CD4-positive, alpha-beta memory T cell (primary cell): Measurements from ENCODE around the gene TAF8. TPM values are rescaled to one million over a fixed set of nuclear protein-coding genes. Genes with fewer than 3 reads are reported as not detected.

Experiments used
- CTCF ChIA-PET: fragments of 350-600 bp; sonication (Branson Sonifier 250); formaldehyde crosslinking; loops from one replicate; lab custom pipeline; 2021; ENCODE audit warnings: inconsistent platforms; ENCODE audit not compliant: partially characterized antibody; lab: Charles Lee
- POLR2A ChIA-PET: fragments of 350-600 bp; sonication (Branson Sonifier 250); formaldehyde crosslinking; loops from one replicate; lab custom pipeline; 2021; ENCODE audit not compliant: partially characterized antibody; lab: Charles Lee
- DNase-seq, 5 donors: peaks; one replicate each; pipeline versions ENCODE4 v3.0.0 to v3.0.0-alpha.2; 2020 to 2022; ENCODE audit warnings: mixed read lengths in 1 of 5
- H3K27ac ChIP-seq: one replicate; pipeline ENCODE4 v1.7.0; 2013; ENCODE audit warnings: low read depth, low read length
- H3K27me3 ChIP-seq: 2 replicates; pipeline ENCODE4 v1.7.0; 2013; ENCODE audit warnings: mild to moderate bottlenecking, low read length, moderate library complexity; ENCODE audit not compliant: insufficient read depth
- H3K36me3 ChIP-seq: 2 replicates; pipeline ENCODE4 v1.7.0; 2013; ENCODE audit warnings: mild to moderate bottlenecking, low read length, moderate library complexity; ENCODE audit not compliant: insufficient read depth
- H3K4me1 ChIP-seq: 2 replicates; pipeline ENCODE4 v1.7.0; 2013; ENCODE audit warnings: mild to moderate bottlenecking, low read length, moderate library complexity; ENCODE audit not compliant: insufficient read depth
- H3K4me3 ChIP-seq, 2 donors: one replicate each; pipeline ENCODE4 v1.7.0; 2013; ENCODE audit warnings: low read length in 2 of 2, mild to moderate bottlenecking in 1 of 2
- H3K9me3 ChIP-seq, 2 donors: one replicate each; pipeline ENCODE4 v1.7.0; 2013; ENCODE audit warnings: low read length in 2 of 2, control low read depth in 1 of 2; ENCODE audit not compliant: control insufficient read depth in 1 of 2
- H3K27ac Mint-ChIP-seq, 7 donors: one replicate each; pipeline ENCODE4 v1.8.0; 2020 to 2021; ENCODE audit warnings: mixed read lengths in 7 of 7, mild to moderate bottlenecking in 6 of 7, inconsistent platforms in 3 of 7, moderate library complexity in 3 of 7
- H3K27me3 Mint-ChIP-seq, 2 donors: one replicate each; pipeline ENCODE4 v1.8.0; 2020 to 2021; ENCODE audit warnings: mixed read lengths in 2 of 2
- H3K36me3 Mint-ChIP-seq, 2 donors: one replicate each; pipeline ENCODE4 v1.8.0; 2020 to 2021; ENCODE audit warnings: mixed read lengths in 2 of 2, inconsistent platforms in 1 of 2, mild to moderate bottlenecking in 1 of 2
- H3K4me1 Mint-ChIP-seq, 4 donors: one replicate each; pipeline ENCODE4 v1.8.0; 2020 to 2021; ENCODE audit warnings: mixed read lengths in 4 of 4, mild to moderate bottlenecking in 1 of 4
- H3K4me3 Mint-ChIP-seq, 8 donors: one replicate each; pipeline ENCODE4 v1.8.0; 2020 to 2021; ENCODE audit warnings: mixed read lengths in 8 of 8, mild to moderate bottlenecking in 7 of 8, moderate library complexity in 6 of 8, inconsistent platforms in 3 of 8
- H3K9me3 Mint-ChIP-seq, 8 donors: one replicate each; pipeline ENCODE4 v1.8.0; 2020 to 2021; ENCODE audit warnings: mixed read lengths in 8 of 8, mild to moderate bottlenecking in 5 of 8, inconsistent platforms in 3 of 8, moderate library complexity in 1 of 8
- intact Hi-C: fragments of 100-400 bp; cut with micrococcal nuclease; formaldehyde crosslinking; loops from one replicate; pipeline ENCODE4 v1.15.1; 2023
- polyA plus RNA-seq, 2 donors: library from polyadenylated mRNA; unstranded; fragments of 300-500 nt; fragmentation: Illumina TruSeq; gene quantifications; one replicate each; pipeline ENCODE4 v1.2.3, GENCODE V29; 2021
- total RNA-seq, 2 experiments: library from RNA; stranded (reverse); gene quantifications; one replicate each; pipeline ENCODE4 v1.2.3, GENCODE V29; 2021

Gene TAF8
- total and polyA plus RNA-seq, 4 experiments from 2014 or later: 10.3 to 40.9 (median 29.2) TPM

- Histone ChIP-seq H3K36me3 (peaks cover 5% of the 10 kb centered on the region), H3K27me3 (no peaks in the 10 kb centered on the region), H3K4me1 (peaks cover 76% of the 10 kb centered on the region), H3K4me3 (peak overlapping the region in 1 of 2 donors; percentile 49), H3K9me3 (no peaks in the 10 kb centered on the region), H3K27ac (peak overlapping the region; percentile 57)
- intact Hi-C loops: loop anchor here (1.0 to 10.0 kb wide), 10 partner anchors 62 to 264 kb away; partner anchors contain the start of genes BYSL, CCND3, MED20 and MRPS10
- Mint-ChIP-seq H3K36me3 (peaks cover 38 to 66% of the 10 kb centered on the region in 2 donors), H3K4me3 (peak overlapping the region; percentile 81 to 97 (median 86)), H3K9me3 (peaks cover 0 to 1% (median 0%) of the 10 kb centered on the region in 8 donors), H3K27ac (peak overlapping the region; percentile 57 to 98 (median 90)), H3K4me1 (peaks cover 42 to 92% (median 62%) of the 10 kb centered on the region in 4 donors), H3K27me3 (no peaks in the 10 kb centered on the region)
- ChIA-PET POLR2A (interaction anchor here (0.9 to 12.8 kb wide), 15 partner anchors 14 to 885 kb away, joined by 3 to 280 read pairs (median 6); partner anchors contain the start of genes BYSL, CCND3, CNPY3 and MED20), CTCF (interaction anchor here (0.6 to 15.3 kb wide), 36 partner anchors 8 to 310 kb away, joined by 3 to 178 read pairs (median 7); partner anchors contain the start of genes BYSL, CCND3, FRS3 and MED20)
- peak; percentile 86 to 90 (median 89) for DNase-seq
These were observed 6.4 kb upstream of the TAF8 start for GRCh38 chr6:42043787-42044475.

GRCh38 chr6:42045538-42046460 is 4.5 kb upstream of the TAF8 start:
- H3K27me3 Mint-ChIP-seq: no peaks in the 10 kb centered on the region
- ChIA-PET CTCF (interaction anchor here (0.8 to 15.3 kb wide), 22 partner anchors 6 to 502 kb away, joined by 3 to 178 read pairs (median 8); partner anchors contain the start of genes BYSL, CCND3, FRS3 and MED20), POLR2A (interaction anchor here (0.8 to 12.8 kb wide), 24 partner anchors 10 to 884 kb away, joined by 3 to 280 read pairs (median 4); partner anchors contain the start of genes BYSL, CCND3, CNPY3 and MED20)
- intact Hi-C loops: loop anchor here (1.0 to 10.0 kb wide), 4 partner anchors 59 to 169 kb away; partner anchors contain the start of genes BYSL, MED20, MRPS10 and USP49
- H3K4me3 Mint-ChIP-seq: peak overlapping the region; percentile 93 to 99 (median 96)
- H3K27ac Mint-ChIP-seq: peak overlapping the region; percentile 91 to 98 (median 95)
- Histone ChIP-seq H3K27ac (peak overlapping the region; percentile 77), H3K27me3 (no peaks in the 10 kb centered on the region), H3K36me3 (peaks cover 5% of the 10 kb centered on the region), H3K4me3 (peak overlapping the region; percentile 89 to 90), H3K9me3 (no peaks in the 10 kb centered on the region), H3K4me1 (peaks cover 68% of the 10 kb centered on the region)
- peaks cover 0 to 1% (median 0%) of the 10 kb centered on the region in 8 donors for H3K9me3 Mint-ChIP-seq
- H3K4me1 Mint-ChIP-seq: peaks cover 31 to 92% (median 57%) of the 10 kb centered on the region in 4 donors
- peak; percentile 87 to 94 (median 90) for DNase-seq
- H3K36me3 Mint-ChIP-seq: peaks cover 37 to 60% of the 10 kb centered on the region in 2 donors

DNA sequence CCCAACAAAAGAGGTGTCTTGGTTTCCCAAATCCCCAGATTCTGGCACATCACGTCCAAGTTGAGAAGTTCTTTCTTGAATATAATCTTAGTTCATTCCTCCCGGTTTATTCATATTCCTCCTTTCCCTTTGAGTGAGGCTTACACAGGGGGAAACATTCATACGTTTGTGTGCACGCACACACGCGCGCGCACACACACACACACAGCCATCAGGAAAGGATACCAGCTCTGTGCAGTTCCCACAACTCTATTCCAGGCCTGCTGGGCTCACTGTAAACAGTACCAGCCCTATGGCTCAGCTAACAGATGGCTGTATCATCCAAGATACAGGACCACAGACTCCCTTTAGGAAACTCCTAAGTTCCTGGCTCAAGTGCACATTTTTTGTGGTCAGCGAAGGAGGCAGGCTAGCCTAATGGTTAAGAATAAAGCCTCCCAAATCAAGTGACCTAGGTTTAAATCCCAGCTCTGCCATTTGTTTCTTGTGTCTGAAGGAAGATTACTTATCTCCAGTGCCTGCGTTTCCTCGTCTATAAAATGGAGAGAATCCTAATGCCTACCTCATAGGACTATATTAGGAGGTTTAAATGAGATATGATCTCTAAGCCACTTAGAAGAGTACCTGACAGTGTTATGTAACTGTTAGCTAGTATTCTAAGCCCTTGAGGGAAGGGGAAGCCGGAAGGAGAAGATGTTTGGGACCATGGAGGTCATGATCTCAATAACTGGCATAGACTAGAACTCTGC is 3.7 kb upstream of the TAF8 start:
- ChIA-PET CTCF (interaction anchor here (0.8 to 15.3 kb wide), 9 partner anchors 17 to 263 kb away, joined by 3 to 178 read pairs (median 7); partner anchors contain the start of genes BYSL, CCND3, FRS3 and MED20), POLR2A (interaction anchor here (1.0 to 12.8 kb wide), 18 partner anchors 10 to 261 kb away, joined by 3 to 280 read pairs (median 6); partner anchors contain the start of genes BYSL, CCND3, MED20 and TOMM6)
- Histone ChIP-seq H3K27ac (peak overlapping the region; percentile 77), H3K36me3 (peaks cover 5% of the 10 kb centered on the region), H3K9me3 (no peaks in the 10 kb centered on the region), H3K27me3 (no peaks in the 10 kb centered on the region), H3K4me1 (peaks cover 68% of the 10 kb centered on the region), H3K4me3 (peak overlapping the region; percentile 89 to 90)
- Mint-ChIP-seq H3K4me1 (peaks cover 29 to 92% (median 57%) of the 10 kb centered on the region in 4 donors), H3K9me3 (peaks cover 0 to 1% (median 0%) of the 10 kb centered on the region in 8 donors), H3K4me3 (peak overlapping the region; percentile 93 to 99 (median 96)), H3K36me3 (peaks cover 31 to 58% of the 10 kb centered on the region in 2 donors), H3K27me3 (no peaks in the 10 kb centered on the region), H3K27ac (peak overlapping the region; percentile 91 to 98 (median 95))
- peak in 2 of 5 donors; percentile 21 to 32 for DNase-seq
- intact Hi-C loops: loop anchor here (10.0 kb wide), 1 partner anchor 168 kb away; the partner anchor contains the start of gene MRPS10

GRCh38 chr6:42047213-42047590 is 3.1 kb upstream of the TAF8 start:
- H3K9me3 Mint-ChIP-seq: peaks cover 0 to 1% (median 0%) of the 10 kb centered on the region in 8 donors
- peak overlapping the region; percentile 91 to 98 (median 95) for H3K27ac Mint-ChIP-seq
- Histone ChIP-seq H3K27ac (peak overlapping the region; percentile 77), H3K9me3 (no peaks in the 10 kb centered on the region), H3K27me3 (no peaks in the 10 kb centered on the region), H3K36me3 (peaks cover 5% of the 10 kb centered on the region), H3K4me3 (peak overlapping the region; percentile 89 to 90), H3K4me1 (peaks cover 68% of the 10 kb centered on the region)
- intact Hi-C loops: loop anchor here (10.0 kb wide), 1 partner anchor 168 kb away; the partner anchor contains the start of gene MRPS10
- H3K4me3 Mint-ChIP-seq: peak overlapping the region; percentile 93 to 99 (median 96)
- ChIA-PET CTCF (interaction anchor here (1.0 to 15.3 kb wide), 7 partner anchors 57 to 263 kb away, joined by 3 to 178 read pairs (median 7); partner anchors contain the start of genes BYSL, CCND3, FRS3 and MED20), POLR2A (interaction anchor here (1.2 to 12.8 kb wide), 13 partner anchors 8 to 261 kb away, joined by 3 to 280 read pairs (median 11); partner anchors contain the start of genes BYSL, CCND3, MED20 and TOMM6)
- H3K4me1 Mint-ChIP-seq: peaks cover 27 to 91% (median 56%) of the 10 kb centered on the region in 4 donors
- peaks cover 31 to 55% of the 10 kb centered on the region in 2 donors for H3K36me3 Mint-ChIP-seq
- H3K27me3 Mint-ChIP-seq: no peaks in the 10 kb centered on the region
- DNase-seq: no peak

DNA sequence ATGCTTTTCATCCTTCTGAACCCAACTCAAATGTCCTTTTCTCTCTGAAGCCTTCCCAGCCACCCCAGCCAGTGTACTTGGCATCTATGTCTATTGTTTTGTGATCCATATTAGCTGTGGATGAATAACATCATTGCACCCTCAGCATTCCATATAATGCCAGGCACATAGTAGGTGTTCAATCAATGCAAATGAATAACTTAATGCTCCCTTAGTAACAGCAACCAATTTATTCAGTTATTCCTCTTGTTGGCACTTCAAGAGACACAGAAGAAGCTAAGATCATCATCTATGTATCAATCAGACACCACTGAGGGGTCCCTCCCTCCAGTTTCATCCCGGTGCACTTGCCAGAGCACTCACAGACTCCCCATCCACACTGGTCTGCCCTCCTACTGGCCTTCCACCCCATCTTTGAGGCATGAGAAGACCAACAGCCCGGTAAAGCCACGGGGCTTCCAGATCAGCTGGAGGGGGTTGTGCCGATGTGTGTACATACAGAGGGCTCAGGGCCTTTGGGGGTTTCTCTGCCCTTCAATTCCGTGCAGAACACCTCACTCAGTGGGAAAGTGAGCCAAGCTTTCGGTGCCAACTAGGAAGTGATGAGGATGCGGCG is 2.4 kb upstream of the TAF8 start:
- Mint-ChIP-seq H3K27me3 (no peaks in the 10 kb centered on the region), H3K36me3 (peaks cover 35 to 52% of the 10 kb centered on the region in 2 donors), H3K9me3 (peaks cover 0 to 1% (median 0%) of the 10 kb centered on the region in 8 donors), H3K4me3 (peak overlapping the region; percentile 93 to 99 (median 96)), H3K27ac (peak overlapping the region; percentile 86 to 98 (median 95)), H3K4me1 (peaks cover 26 to 89% (median 55%) of the 10 kb centered on the region in 4 donors)
- CTCF ChIA-PET: interaction anchor here (1.0 to 15.3 kb wide), 8 partner anchors 8 to 264 kb away, joined by 3 to 178 read pairs (median 7); partner anchors contain the start of genes BYSL, FRS3, MED20 and PRICKLE4
- intact Hi-C loops: loop anchor here (1.0 to 10.0 kb wide), 2 partner anchors 127 to 167 kb away; partner anchors contain the start of genes BYSL, MED20 and MRPS10
- no peaks in the 10 kb centered on the region for H3K9me3 ChIP-seq
- H3K27me3 ChIP-seq: no peaks in the 10 kb centered on the region
- DNase-seq: no peak
- peak overlapping the region; percentile 89 to 90 for H3K4me3 ChIP-seq
- H3K4me1 ChIP-seq: peaks cover 68% of the 10 kb centered on the region
- peak overlapping the region; percentile 77 for H3K27ac ChIP-seq
- POLR2A ChIA-PET: interaction anchor here (0.6 to 12.8 kb wide), 17 partner anchors 9 to 735 kb away, joined by 3 to 280 read pairs (median 9); partner anchors contain the start of genes BYSL, CCND3, MED20 and PRICKLE4
- H3K36me3 ChIP-seq: peaks cover 5% of the 10 kb centered on the region
